Gastroesophageal sphincter (tissue), 4 donors: ENCODE results near the gene MEGF6. TPM values are rescaled to one million over a fixed set of nuclear protein-coding genes. Genes with fewer than 3 reads are reported as not detected.

Experiments
- ATAC-seq: fragments of 150-250 bp; one replicate; pipeline ENCODE4 v1.9.1; 2016; ENCODE audit warnings: mild to moderate bottlenecking, moderate library complexity
- H3K27ac ChIP-seq, 4 donors: fragments of 200-600 bp; sonication (generic) in 3 of 4; 1 replicate in 3 of 4; 2 replicates in 1 of 4; pipeline ENCODE4 v1.5.1; 2016 to 2019
- H3K27me3 ChIP-seq: fragments of 200-600 bp; sonication (generic); one replicate; pipeline ENCODE4 v1.5.1; 2019
- H3K36me3 ChIP-seq, 2 donors: fragments of 200-600 bp; sonication (generic); one replicate each; pipeline ENCODE4 v1.5.1; 2019; ENCODE audit warnings: control low read depth in 1 of 2
- H3K4me1 ChIP-seq, 3 donors: fragments of 200-600 bp; sonication (generic); 1 replicate in 2 of 3; 2 replicates in 1 of 3; pipeline ENCODE4 v1.5.1; 2016 to 2019; ENCODE audit warnings: control low read depth in 2 of 3
- H3K4me3 ChIP-seq, 2 donors: fragments of 200-600 bp; sonication (generic); one replicate each; pipeline ENCODE4 v1.5.1; 2019; ENCODE audit warnings: mild to moderate bottlenecking in 1 of 2, moderate library complexity in 1 of 2
- H3K9me3 ChIP-seq, 3 donors: fragments of 200-600 bp; sonication (generic); one replicate each; pipeline ENCODE4 v1.5.1; 2017 to 2019; ENCODE audit warnings: control low read depth in 2 of 3
- CTCF ChIP-seq, 4 experiments: fragments of 200-600 bp in 2 of 4; fragments of 450-650 bp in 2 of 4; sonication (generic) in 1 of 4; IDR thresholded peaks; one replicate each; pipeline ENCODE4 v1.5.1; 2017 to 2019; ENCODE audit warnings: antibody characterized with exemption in 4 of 4, mild to moderate bottlenecking in 2 of 4, moderate library complexity in 2 of 4
- EP300 ChIP-seq: sonication (generic); formaldehyde crosslinking; IDR thresholded peaks from one replicate; pipeline ENCODE4 v1.6.1; 2017; ENCODE audit warnings: antibody characterized with exemption, mild to moderate bottlenecking
- POLR2A ChIP-seq, 2 donors: fragments of 450-650 bp; IDR thresholded peaks; one replicate each; pipeline ENCODE4 v1.6.1; 2017; ENCODE audit warnings: antibody characterized with exemption in 2 of 2, mild to moderate bottlenecking in 2 of 2, moderate library complexity in 1 of 2
- POLR2AphosphoS5 ChIP-seq: sonication (generic); formaldehyde crosslinking; IDR thresholded peaks from one replicate; pipeline ENCODE4 v1.6.1; 2017; ENCODE audit warnings: antibody characterized with exemption
- WGBS, 2 donors: methylation state at CpG; one replicate each; pipeline ENCODE4 v1.1.5; 2018; ENCODE audit warnings: low coverage in 1 of 2; 5-methylcytosine and 5-hydroxymethylcytosine counted together
- total RNA-seq, 4 donors: library from RNA; depleted of rRNA; stranded (reverse); fragments of >200 nt; gene quantifications; one replicate each; pipeline ENCODE4 v1.1.0, GENCODE V29; 2016

The MEGF6 gene
- total RNA-seq, 4 donors from 2014 or later = 4.7 to 15.5 (median 10.8) TPM

GRCh38 chr1:3515272-3515671, 96.0 kb downstream of the MEGF6 start:
- TF ChIP-seq POLR2A (IDR thresholded peaks at IDR 0.05) (no peak), POLR2AphosphoS5 (no peak), EP300 (no peak), CTCF (IDR thresholded peaks at IDR 0.05) (no peak)
- no peaks in the 10 kb centered on the region for H3K4me1 ChIP-seq
- no peaks in the 10 kb centered on the region for H3K27me3 ChIP-seq
- H3K9me3 ChIP-seq = no peaks in the 10 kb centered on the region
- no peak for ATAC-seq
- H3K4me3 ChIP-seq = no peak overlapping the region
- no peak overlapping the region for H3K27ac ChIP-seq
- WGBS, 2 donors = 90% methylated on average over 2 of the region's 12 CpGs; no CpG with 5 or more reads in 1 of the 2 donors
- peaks cover 0 to 10% of the 10 kb centered on the region in 2 donors for H3K36me3 ChIP-seq

GRCh38 chr1:3514404-3514803, 96.9 kb downstream of the MEGF6 start:
- H3K9me3 ChIP-seq = no peaks in the 10 kb centered on the region
- no peak for TF ChIP-seq CTCF (IDR thresholded peaks at IDR 0.05)
- TF ChIP-seq POLR2A (IDR thresholded peaks at IDR 0.05) = no peak
- no peak for TF ChIP-seq POLR2AphosphoS5
- TF ChIP-seq EP300 = no peak
- WGBS, 2 donors = 89% methylated on average over 15 of the region's 17 CpGs; no CpG with 5 or more reads in 1 of the 2 donors
- no peak overlapping the region for H3K27ac ChIP-seq
- H3K4me1 ChIP-seq = no peaks in the 10 kb centered on the region
- no peaks in the 10 kb centered on the region for H3K27me3 ChIP-seq
- no peak for ATAC-seq
- H3K36me3 ChIP-seq = peaks cover 0 to 10% of the 10 kb centered on the region in 2 donors
- no peak overlapping the region for H3K4me3 ChIP-seq

GRCh38 chr1:3511856-3512255, 99.5 kb downstream of the MEGF6 start:
- no peaks in the 10 kb centered on the region for H3K4me1 ChIP-seq
- WGBS, 2 donors = no CpG with 5 or more reads among the region's 15 CpGs
- H3K27ac ChIP-seq = no peak overlapping the region
- no peaks in the 10 kb centered on the region for H3K27me3 ChIP-seq
- H3K36me3 ChIP-seq = peaks cover 0 to 13% of the 10 kb centered on the region in 2 donors
- no peaks in the 10 kb centered on the region for H3K9me3 ChIP-seq
- no peak overlapping the region for H3K4me3 ChIP-seq
- TF ChIP-seq CTCF (IDR thresholded peaks at IDR 0.05) = no peak
- TF ChIP-seq POLR2A (IDR thresholded peaks at IDR 0.05) = no peak
- no peak for ATAC-seq

- WGBS, 2 donors = 100% methylated on average over 1 of the region's 16 CpGs; no CpG with 5 or more reads in 1 of the 2 donors
- Histone ChIP-seq H3K27me3 (no peaks in the 10 kb centered on the region), H3K4me1 (no peaks in the 10 kb centered on the region), H3K36me3 (peaks cover 0 to 13% of the 10 kb centered on the region in 2 donors), H3K4me3 (no peak overlapping the region), H3K27ac (no peak overlapping the region), H3K9me3 (no peaks in the 10 kb centered on the region)
- no peak for ATAC-seq
- no peak for TF ChIP-seq EP300
- TF ChIP-seq CTCF (IDR thresholded peaks at IDR 0.05) = no peak
- no peak for TF ChIP-seq POLR2A (IDR thresholded peaks at IDR 0.05)
- no peak for TF ChIP-seq POLR2AphosphoS5
These were observed 100.0 kb downstream of the MEGF6 start for GRCh38 chr1:3511306-3511705.

GRCh38 chr1:3510956-3511250, 100.4 kb downstream of the MEGF6 start:
- Histone ChIP-seq H3K9me3 (no peaks in the 10 kb centered on the region), H3K4me3 (no peak overlapping the region), H3K27me3 (no peaks in the 10 kb centered on the region), H3K4me1 (no peaks in the 10 kb centered on the region), H3K27ac (no peak overlapping the region), H3K36me3 (peaks cover 0 to 13% of the 10 kb centered on the region in 2 donors)
- TF ChIP-seq POLR2A (IDR thresholded peaks at IDR 0.05) = no peak
- TF ChIP-seq POLR2AphosphoS5 = no peak
- TF ChIP-seq EP300 = no peak
- no peak for TF ChIP-seq CTCF (IDR thresholded peaks at IDR 0.05)
- WGBS, 2 donors = no CpG with 5 or more reads among the region's 12 CpGs
- no peak for ATAC-seq
